HEK293T (cell line): Measurements from ENCODE around the gene TIAM1.

Experiments
- LEF1 ChIP-seq: fragments of 450-650 bp; IDR thresholded peaks from 2 replicates; pipeline ENCODE4 v1.6.1; 2017; ENCODE audit warnings: mild to moderate bottlenecking, borderline replicate concordance
- TARDBP ChIP-seq: fragments of 450-650 bp; IDR thresholded peaks from 2 replicates; pipeline ENCODE4 v1.6.1; 2016

GRCh38 chr21:31176725-31177124 is 167.3 kb downstream of the TIAM1 start:
- TF ChIP-seq TARDBP (no peak), LEF1 (no peak)
